HepG2 (cell line): ENCODE results near the gene MAB21L4. TPM values are rescaled to one million over a fixed set of nuclear protein-coding genes. Genes with fewer than 3 reads are reported as not detected.

Source experiments
- ARID4A ChIP-seq: sonication (generic); formaldehyde crosslinking; IDR thresholded peaks from 2 replicates; pipeline ENCODE4 v1.5.0; 2020; ENCODE audit warnings: mild to moderate bottlenecking, missing genetic modification reagents, borderline replicate concordance
- CENPT ChIP-seq: sonication (generic); formaldehyde crosslinking; IDR thresholded peaks from 2 replicates; pipeline ENCODE4 v1.8.0; 2022; ENCODE audit warnings: low read depth, mild to moderate bottlenecking, moderate library complexity, missing genetic modification reagents
- SMAD3 ChIP-seq: sonication (generic); formaldehyde crosslinking; IDR thresholded peaks from 2 replicates; pipeline ENCODE4 v1.4.0; 2020; ENCODE audit warnings: missing genetic modification reagents
- ZNF251 ChIP-seq: sonication (generic); formaldehyde crosslinking; IDR thresholded peaks from 2 replicates; pipeline ENCODE4 v1.9.0; 2021; ENCODE audit warnings: mild to moderate bottlenecking, missing genetic modification reagents
- ZNF468 ChIP-seq: sonication (generic); formaldehyde crosslinking; IDR thresholded peaks from 2 replicates; pipeline ENCODE4 v1.8.0; 2022; ENCODE audit warnings: mild to moderate bottlenecking, moderate library complexity, missing genetic modification reagents
- polyA plus RNA-seq, 8 experiments: library from polyadenylated mRNA; depleted of rRNA in 3 of 8; stranded (reverse) in 7 of 8; unstranded in 1 of 8; fragments of >200 nt; fragmentation: Illumina TruSeq in 4 of 8; extraction: Trizol in 4 of 8; gene quantifications; 2 replicates each; pipeline versions ENCODE4 v1.2.1 to v1.2.3, GENCODE V29; 2011 to 2016; ENCODE audit warnings: low read depth in 4 of 8, missing spikeins in 1 of 8, mixed read lengths in 1 of 8; ENCODE audit not compliant: insufficient read depth in 1 of 8
- total RNA-seq, 5 experiments: library from RNA; depleted of rRNA; stranded (reverse); fragments of >200 nt; fragmentation: Illumina TruSeq; extraction: Trizol; gene quantifications; 2 replicates each; pipeline ENCODE4 v1.2.3, GENCODE V29; 2016; ENCODE audit warnings: low read depth in 1 of 5
- TF ChIP-seq, protein P1 (sequence below): sonication (generic); formaldehyde crosslinking; IDR thresholded peaks from 2 replicates; pipeline ENCODE4 v1.8.1; 2022; ENCODE audit warnings: low read depth, mild to moderate bottlenecking, missing genetic modification reagents

MAB21L4 gene
- total and polyA plus RNA-seq, 2 of the 13 experiments (the other 11 are each of a cell fraction or from before 2014, with no cell fraction given), result 3.0 to 14.0 TPM

GRCh38 chr2:240894836-240895558, 959 bp downstream of the MAB21L4 start (continued):
- TF ChIP-seq ARID4A (CRISPR knock-in tag) (0 out of 2 replicates have a peak, but pooled peaks have one; percentile 15), ZNF468 (CRISPR knock-in tag) (0 out of 2 replicates have a peak, but pooled peaks have one; percentile 65), CENPT (CRISPR knock-in tag) (0 out of 2 replicates have a peak, but pooled peaks have one; percentile 63), SMAD3 (CRISPR knock-in tag) (no peak), ZNF251 (no peak)
- TF ChIP-seq, protein P1, sequence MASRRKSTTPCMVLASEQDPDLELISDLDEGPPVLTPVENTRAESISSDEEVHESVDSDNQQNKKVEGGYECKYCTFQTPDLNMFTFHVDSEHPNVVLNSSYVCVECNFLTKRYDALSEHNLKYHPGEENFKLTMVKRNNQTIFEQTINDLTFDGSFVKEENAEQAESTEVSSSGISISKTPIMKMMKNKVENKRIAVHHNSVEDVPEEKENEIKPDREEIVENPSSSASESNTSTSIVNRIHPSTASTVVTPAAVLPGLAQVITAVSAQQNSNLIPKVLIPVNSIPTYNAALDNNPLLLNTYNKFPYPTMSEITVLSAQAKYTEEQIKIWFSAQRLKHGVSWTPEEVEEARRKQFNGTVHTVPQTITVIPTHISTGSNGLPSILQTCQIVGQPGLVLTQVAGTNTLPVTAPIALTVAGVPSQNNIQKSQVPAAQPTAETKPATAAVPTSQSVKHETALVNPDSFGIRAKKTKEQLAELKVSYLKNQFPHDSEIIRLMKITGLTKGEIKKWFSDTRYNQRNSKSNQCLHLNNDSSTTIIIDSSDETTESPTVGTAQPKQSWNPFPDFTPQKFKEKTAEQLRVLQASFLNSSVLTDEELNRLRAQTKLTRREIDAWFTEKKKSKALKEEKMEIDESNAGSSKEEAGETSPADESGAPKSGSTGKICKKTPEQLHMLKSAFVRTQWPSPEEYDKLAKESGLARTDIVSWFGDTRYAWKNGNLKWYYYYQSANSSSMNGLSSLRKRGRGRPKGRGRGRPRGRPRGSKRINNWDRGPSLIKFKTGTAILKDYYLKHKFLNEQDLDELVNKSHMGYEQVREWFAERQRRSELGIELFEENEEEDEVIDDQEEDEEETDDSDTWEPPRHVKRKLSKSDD (CRISPR knock-in tag), result 0 out of 2 replicates have a peak, but pooled peaks have one; percentile 67
- TF ChIP-seq, all 625 proteins: peak for 7
